Activated CD8-positive, alpha-beta memory T cell treated with anti-CD3 and anti-CD28 coated beads for 48 hours (primary cell): ENCODE results near the gene FRG1.
"Not testable (repeated sequence)": the region's sequence is repeated elsewhere in the genome, so short reads cannot be mapped to it uniquely, and the experiment has no call there.

Experiments
- DNase-seq, 3 experiments: peaks; one replicate each; pipeline ENCODE4 v3.0.0-alpha.2; 2020; ENCODE audit warnings: low read depth in 2 of 3, low spot score in 2 of 3

FRG1 gene

GRCh38 chr4:189984661-189985060 is 44.0 kb downstream of the FRG1 start:
- DNase-seq, result not testable (repeated sequence)

GRCh38 chr4:189985651-189986243 is 45.1 kb downstream of the FRG1 start:
- DNase-seq, result not testable (repeated sequence)

GRCh38 chr4:189988877-189989431 is 48.3 kb downstream of the FRG1 start:
- no peak for DNase-seq

- not testable (repeated sequence) for DNase-seq
Measured at GRCh38 chr4:189989941-189990340, 49.3 kb downstream of the FRG1 start.
